ENCODE data around the gene UBE2E2. TPM values are rescaled to one million over a fixed set of nuclear protein-coding genes. Genes with fewer than 3 reads are reported as not detected.

UBE2E2 gene
- total RNA-seq, 1 donor from 2014 or later, result 40.0 TPM

DNA sequence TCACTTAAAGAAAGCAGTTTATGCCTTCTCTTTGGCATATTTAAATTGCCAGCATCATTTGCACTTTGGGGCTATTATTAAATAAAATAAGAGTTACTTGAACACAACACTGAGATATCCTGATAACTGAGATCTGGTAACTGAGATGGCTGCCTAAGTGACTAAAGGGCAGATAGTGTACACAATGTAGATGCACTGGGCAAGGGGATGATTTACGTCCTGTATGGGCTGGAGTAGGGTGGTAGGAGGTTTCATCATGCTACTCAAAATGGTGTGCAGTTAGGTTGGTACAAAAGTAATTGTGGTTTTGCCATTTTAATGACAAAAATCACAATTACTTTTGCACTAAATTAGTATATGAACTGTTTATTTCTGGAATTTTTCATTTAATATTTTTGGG lies 196.1 kb downstream of the UBE2E2 start:
- no peak for DNase-seq (ENCODE audit: missing footprints)
- no peak for ATAC-seq
- intact Hi-C loops (cut with DNase I), result no loop called here

DNA sequence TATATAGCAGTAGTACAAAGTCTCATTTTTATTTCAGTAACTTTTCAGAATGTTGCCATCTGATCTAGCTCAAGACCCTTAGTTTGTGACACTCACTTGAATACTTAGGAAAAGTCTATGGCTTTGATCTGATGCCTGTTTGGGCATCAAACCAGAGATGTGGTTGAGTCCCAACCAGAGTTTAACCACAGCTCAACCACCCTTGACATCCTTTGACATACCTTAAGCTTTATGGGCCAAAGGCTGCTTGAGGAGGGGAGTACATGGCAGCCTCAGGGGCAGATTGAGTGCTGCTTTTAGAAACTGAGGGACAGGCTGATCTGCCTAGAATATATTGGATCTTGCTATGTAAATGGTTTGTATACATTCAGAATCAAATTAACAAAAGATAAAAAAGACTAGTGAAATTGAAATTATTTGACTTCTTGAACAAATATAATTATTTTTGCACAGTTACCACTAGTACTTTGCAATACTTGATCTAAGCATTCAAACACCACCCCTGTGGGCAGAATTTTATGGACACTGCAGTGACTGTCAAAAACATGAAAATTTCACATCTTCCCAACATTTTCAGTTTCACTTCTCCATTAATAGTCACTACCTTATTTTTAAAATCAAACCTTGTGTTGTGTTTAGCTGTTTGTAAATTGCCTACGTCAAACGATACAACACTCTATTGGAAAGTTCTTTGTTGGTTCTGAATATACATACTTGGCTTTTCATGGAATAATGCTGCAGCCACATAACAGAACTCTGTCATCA lies 199.8 kb downstream of the UBE2E2 start:
- DNase-seq (ENCODE audit: missing footprints) (no peak), ATAC-seq (no peak)
- intact Hi-C loops (cut with DNase I), result no loop called here

DNA sequence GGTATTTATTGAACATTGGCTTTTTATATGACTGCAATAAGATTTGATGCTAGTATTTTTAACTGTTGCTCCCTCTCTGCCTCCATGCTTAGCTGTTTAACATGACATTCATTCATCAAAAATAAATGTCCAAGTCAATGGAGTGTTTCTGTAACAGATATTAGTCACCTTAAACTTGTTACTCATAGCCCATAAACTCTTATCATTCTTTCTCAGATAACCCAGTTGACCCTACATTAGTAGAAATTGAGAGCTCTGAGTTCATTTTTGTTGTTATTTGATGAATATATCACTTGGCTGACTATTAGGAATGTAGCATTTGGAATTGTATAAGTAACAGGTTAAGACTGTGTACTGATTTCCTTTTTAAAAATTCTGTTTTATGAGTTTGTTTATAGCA lies 201.1 kb downstream of the UBE2E2 start:
- intact Hi-C loops (cut with DNase I), result no loop called here
- DNase-seq (ENCODE audit: missing footprints), result no peak
- no peak for ATAC-seq

DNA sequence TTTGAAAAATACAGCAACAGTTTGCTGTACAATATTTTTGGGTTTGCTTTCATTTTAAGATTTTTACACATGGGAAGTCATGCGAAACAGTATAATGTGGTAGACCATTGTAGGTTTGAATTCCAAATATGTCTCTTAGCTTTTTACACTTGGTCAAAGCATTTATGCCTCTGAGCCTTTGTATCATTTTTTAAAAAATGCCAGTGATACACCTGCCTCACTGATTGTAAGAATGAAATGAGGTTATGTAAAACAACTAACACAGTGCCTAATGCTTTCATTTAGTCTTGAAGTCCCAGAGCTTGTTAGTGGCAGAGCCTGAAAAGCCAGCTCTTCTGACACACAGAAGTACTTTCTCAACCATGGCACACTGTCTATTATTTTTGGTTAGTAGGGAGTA lies 202.0 kb downstream of the UBE2E2 start:
- DNase-seq (ENCODE audit: missing footprints), result no peak
- no peak for ATAC-seq
- intact Hi-C loops (cut with DNase I), result no loop called here

DNA sequence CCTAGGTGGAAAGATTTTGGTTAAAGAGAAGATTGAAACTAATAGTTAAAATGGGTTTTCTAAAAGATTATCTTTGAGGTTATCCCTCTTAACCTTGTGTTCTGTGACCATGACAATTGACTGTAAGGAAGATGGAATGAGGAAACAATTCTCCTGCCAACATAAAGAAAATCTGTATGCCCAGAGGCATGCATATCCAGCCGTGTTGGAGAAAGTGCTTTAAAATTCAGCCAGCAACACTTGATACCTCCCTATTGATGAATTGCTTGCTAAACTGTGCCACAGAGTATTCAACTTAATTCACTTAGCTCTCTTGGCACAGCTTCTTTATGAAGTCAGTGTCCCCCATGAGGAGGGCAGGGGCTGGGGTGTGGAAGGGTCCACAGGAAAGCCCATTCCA lies 203.5 kb downstream of the UBE2E2 start:
- DNase-seq (ENCODE audit: missing footprints), result no peak
- no peak for ATAC-seq
- intact Hi-C loops (cut with DNase I), result no loop called here

DNA sequence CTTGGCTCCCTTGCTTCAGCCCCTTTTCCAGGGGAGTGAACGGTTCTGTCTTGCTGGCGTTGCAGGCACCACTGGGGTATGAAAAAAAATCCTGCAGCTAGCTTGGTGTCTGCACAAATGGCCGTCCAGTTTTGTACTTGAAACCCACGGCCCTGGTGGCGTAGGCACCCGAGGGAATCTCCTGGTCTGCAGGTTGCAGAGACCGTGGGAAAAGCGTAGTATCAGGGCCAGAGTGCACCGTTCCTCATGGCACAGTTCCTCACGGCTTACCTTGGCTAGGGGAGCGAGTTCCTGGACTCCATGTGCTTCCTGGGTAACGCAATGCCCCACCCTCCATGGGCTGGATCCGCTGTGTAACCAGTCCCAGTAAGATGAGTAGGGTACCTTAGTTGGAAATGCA lies 214.9 kb downstream of the UBE2E2 start:
- no peak for ATAC-seq
- no peak for DNase-seq (ENCODE audit: missing footprints)
- intact Hi-C loops (cut with DNase I), result no loop called here

DNA sequence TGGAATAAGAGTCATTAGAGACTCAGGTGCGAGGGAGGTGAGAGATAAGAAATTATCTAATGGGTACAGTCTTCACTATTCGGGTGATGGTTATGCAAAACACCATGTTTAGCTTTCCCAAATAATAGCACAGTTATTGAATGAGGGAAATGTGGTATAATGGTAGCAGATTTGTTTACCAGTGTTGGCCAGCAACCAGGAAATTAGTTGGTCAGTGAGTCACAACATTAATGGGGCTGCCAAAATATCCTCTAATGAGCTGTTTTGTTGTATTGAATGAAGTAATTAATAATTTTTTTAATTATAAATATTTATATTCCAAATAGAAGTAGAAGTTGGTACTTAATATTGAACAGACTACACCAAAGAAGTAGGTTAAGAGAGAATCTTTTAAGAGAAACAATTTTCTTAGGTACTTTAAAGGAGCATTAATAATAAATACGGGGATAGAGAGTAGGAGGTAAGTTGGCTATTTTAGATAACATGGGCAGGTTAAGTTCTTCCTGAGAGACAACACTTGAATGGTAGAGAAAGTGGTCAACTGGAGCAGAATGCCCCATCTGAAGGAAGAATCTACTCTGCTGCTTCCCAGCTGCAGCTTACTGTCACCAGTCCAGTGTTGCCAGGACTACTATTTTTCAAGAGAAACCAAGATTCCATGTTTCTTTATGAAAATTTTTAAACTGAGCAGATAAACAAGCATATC lies 218.8 kb downstream of the UBE2E2 start:
- ATAC-seq (no peak), DNase-seq (ENCODE audit: missing footprints) (no peak)
- intact Hi-C loops (cut with DNase I), result no loop called here

DNA sequence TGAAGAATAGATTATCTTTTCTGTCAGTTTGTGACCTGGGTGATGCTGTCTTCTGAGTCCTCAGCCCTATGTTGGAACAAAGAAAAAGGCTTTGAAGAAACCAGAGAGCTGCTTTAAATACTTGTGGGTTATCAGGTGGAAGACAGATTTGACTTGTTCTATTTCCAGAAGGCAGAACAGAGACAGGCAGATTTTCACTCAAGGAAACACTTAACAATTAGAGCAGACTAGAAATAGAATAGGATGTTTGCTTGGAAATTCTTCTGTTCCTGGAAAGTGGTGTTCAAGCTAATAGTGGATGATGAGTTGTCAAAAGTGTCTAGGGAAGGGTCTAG lies 219.4 kb downstream of the UBE2E2 start:
- intact Hi-C loops (cut with DNase I), result no loop called here
- DNase-seq (ENCODE audit: missing footprints) (no peak), ATAC-seq (no peak)

DNA sequence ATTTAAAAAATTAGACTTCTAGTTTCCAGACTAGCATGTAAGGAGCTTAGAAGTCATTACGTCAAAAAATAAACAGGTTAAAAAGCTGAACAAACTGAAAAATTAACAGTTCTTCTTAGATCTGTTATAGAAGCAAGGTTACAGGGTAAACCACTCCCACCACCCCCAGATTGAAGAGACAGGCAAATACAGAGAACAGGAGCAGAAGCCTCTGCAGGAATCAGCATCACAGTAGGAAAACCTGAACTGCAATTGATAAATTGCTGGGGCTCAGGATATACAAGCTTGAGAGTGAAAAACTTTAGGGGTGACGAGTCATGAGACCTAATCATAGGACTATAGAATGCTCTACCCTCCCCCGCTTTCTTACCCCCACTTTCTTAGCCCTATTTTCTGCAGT lies 222.3 kb downstream of the UBE2E2 start:
- DNase-seq (ENCODE audit: missing footprints), result no peak
- intact Hi-C loops (cut with DNase I), result no loop called here
- ATAC-seq, result no peak

DNA sequence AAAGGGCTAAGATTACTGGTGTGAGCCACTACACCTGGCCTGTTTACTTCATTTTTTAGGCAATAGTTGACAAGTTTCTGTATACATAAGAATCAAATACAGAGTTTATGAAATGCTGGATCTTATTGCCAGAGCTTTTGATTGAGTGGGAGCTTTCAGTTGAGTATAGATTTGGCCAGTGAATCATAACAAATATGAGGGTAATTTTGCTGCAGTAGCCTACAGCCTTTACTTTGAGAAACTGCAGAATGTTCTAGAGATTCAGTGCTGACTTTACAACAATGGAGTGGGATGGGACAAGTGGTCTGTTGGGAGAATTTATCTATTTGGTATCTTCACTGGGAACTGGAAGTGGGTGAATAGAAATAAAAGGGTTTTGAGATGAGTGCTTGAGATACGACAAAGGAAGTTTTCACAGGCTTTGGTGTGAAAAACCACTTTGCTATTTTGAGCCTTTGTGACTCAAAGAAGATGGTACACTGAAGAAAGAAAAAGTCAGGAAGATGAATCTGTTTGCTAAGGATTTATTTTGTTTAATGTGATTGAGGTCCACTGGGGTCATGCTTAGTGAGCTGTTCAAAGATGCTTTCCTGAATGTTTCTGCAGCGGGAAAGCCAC lies 227.8 kb downstream of the UBE2E2 start:
- intact Hi-C loops (cut with DNase I), result loop anchor here (10.0 kb wide), 1 partner anchor 226 kb away; the partner anchor contains the start of gene UBE2E2
- DNase-seq (ENCODE audit: missing footprints) (no peak), ATAC-seq (no peak)

DNA sequence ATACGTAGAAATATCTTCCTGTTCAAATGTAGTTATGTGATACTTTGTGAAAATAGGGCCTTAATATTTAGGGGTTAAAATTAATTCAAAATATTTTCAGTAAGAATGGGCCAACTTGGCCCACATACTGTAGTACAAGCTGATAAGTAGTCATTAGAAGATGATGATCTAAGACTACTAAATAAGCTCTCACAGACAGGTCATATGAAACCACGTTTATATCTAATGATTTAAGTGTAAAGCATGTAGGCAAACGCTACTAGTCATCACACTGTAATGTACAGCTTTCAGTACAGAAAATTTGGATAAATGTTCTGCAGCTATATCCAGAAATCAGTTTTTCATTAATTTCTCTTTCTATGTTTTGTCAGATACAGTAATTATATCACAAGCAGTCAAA lies 228.6 kb downstream of the UBE2E2 start:
- intact Hi-C loops (cut with DNase I), result loop anchor here (10.0 kb wide), 1 partner anchor 227 kb away; the partner anchor contains the start of gene UBE2E2
- ATAC-seq (no peak), DNase-seq (ENCODE audit: missing footprints) (no peak)

DNA sequence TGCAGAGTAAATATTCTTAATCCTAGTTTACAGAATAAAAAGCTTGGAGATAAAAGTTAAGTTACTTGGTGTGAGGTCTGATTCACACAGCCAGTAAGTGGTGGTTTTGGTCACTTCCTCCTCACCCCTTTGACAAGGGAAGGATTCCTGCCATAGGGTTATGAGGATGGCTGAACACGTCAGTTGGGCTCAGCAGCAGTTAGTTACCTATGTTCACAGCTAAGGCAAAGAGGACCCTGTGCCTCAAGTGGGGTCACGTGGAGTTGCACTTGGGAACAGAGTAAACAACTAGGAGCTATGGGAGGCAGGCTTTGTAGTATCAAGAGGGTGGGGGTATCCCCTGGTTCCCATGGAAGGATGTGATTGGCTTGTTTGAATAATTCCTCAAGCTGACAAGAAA lies 232.2 kb downstream of the UBE2E2 start:
- ATAC-seq (no peak), DNase-seq (ENCODE audit: missing footprints) (no peak)
- intact Hi-C loops (cut with DNase I), result loop anchor here (10.0 kb wide), 1 partner anchor 231 kb away; the partner anchor contains the start of gene UBE2E2

DNA sequence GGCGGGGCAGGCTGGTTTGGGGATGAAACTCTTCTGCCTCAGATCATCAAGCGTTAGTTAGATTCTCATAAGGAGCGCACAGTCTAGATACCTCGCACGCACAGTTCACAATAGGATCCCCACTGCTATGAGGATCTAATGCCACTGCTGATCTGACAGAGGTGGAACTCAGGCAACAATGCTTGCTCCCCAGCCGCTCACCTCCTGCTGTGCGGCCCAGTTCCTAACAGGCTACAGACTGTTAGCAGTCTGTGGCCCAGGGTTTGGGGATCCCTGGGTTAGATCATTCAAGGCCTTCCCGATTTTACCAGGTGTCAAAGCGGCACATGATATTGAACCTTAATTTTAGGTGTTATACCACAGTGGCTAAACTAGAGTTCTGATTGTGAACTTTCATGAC lies 232.8 kb downstream of the UBE2E2 start:
- intact Hi-C loops (cut with DNase I), result loop anchor here (10.0 kb wide), 1 partner anchor 231 kb away; the partner anchor contains the start of gene UBE2E2
- ATAC-seq (no peak), DNase-seq (ENCODE audit: missing footprints) (no peak)

DNA sequence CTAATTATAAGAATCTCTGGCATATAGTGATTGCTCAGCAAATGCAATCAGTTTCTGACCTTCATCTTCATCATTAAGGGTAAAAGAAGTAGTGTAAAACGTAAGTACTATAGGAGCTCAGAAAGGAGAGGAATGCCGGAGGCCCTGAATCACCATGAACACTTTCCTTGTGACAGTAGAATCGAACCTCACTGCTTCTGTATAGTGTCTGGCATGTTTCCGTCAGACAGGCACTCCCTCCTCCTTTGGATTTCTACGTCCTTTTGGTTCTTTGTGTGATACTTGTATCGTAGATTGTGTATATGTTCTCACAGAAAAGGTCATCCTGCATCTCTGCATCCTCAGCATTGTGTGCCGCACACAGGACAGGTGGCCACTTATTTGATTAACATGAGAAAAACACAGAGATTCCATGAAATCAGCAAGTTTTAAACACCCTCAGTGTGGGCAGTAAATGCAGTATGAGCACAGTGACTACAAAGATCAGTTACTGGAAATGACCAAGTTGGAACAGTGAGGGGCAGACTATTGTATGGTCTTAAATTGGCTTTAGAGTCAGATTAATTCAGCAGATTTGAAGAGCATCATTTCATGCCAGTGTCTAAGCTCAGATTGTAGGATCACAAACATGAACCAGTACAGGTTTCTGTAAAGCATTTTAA lies 234.5 kb downstream of the UBE2E2 start:
- ATAC-seq (no peak), DNase-seq (ENCODE audit: missing footprints) (no peak)
- intact Hi-C loops (cut with DNase I), result loop anchor here (10.0 kb wide), 1 partner anchor 233 kb away; the partner anchor contains the start of gene UBE2E2

DNA sequence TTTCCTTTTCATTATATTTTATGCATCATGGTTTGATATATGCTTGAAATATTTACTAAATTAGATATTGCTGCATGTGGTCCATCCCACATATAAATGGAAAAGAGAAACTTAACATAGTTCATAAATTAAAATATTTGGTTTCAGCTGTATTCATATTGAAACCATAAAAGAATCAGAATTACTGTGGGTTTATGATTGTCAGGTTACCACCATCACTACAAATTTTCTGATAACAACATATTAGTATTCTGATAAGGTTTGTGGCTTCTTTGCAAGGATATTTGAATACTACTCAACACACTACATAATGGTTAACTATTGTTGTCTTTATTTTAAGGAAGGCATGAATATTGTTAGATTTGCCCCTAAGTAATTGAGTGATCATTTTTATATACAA lies 235.5 kb downstream of the UBE2E2 start:
- ATAC-seq (no peak), DNase-seq (ENCODE audit: missing footprints) (no peak)
- intact Hi-C loops (cut with DNase I), result loop anchor here (10.0 kb wide), 1 partner anchor 234 kb away; the partner anchor contains the start of gene UBE2E2

DNA sequence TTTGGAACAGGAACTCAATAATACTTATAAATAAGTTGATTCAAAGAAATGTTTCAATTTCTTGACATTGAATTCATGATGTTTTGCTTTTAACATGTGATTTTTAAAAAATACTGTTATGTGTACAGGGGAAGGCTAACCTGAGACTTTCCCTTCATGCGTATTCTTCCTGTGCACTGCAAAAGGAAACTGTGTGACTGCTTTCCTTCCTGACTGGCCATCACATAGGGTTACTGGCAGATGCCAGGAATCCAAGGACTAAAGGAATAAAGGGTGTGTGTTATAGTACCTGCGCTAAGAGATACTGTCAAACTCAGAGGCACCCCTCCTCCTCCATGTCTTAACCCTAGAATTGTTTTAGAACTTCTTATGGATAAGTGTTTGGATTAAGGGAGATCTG lies 236.0 kb downstream of the UBE2E2 start:
- no peak for ATAC-seq
- no peak for DNase-seq (ENCODE audit: missing footprints)
- intact Hi-C loops (cut with DNase I), result loop anchor here (10.0 kb wide), 1 partner anchor 234 kb away; the partner anchor contains the start of gene UBE2E2

DNA sequence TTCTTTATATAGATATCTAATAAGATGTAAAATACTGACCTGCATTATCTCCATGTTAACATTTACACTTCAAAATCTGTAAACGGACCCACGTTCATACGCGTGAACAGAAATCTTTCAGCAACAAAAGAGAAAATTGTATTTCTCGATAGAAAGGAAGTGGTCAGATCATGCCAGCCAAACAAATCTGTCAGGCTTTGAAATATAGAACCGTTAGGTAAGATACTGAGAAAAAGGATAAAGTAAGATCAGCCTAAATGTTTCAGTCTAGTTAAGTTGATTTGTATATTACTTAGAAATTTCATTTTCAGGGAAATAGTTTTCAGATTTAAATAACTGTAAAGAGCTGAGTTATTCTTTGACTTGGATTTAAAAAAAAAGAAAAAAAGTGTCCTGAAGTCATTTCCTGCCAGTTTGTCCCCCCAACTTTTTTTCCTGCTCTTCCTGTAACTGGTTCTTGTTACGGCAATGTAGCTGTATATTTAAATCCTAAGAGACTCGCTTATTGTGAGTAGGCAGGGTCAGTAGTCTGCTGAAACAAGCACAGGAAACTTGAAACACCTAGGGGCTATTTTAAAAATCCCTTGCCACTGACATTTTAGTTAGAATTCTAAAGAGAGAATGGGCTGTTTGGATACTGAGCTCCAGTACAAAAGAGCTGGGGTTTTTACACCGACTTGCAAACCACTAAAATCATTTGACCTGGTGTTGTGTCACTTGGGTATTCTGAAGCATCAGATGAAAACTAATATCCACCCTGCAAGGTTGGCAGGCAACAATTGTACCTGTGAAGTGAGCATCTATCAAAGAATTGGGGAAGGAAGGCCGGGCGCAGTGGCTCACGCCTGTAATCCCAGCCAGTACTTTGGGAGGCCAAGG lies 237.5 kb downstream of the UBE2E2 start:
- DNase-seq (ENCODE audit: missing footprints), result no peak
- ATAC-seq, result no peak
- intact Hi-C loops (cut with DNase I), result no loop called here

DNA sequence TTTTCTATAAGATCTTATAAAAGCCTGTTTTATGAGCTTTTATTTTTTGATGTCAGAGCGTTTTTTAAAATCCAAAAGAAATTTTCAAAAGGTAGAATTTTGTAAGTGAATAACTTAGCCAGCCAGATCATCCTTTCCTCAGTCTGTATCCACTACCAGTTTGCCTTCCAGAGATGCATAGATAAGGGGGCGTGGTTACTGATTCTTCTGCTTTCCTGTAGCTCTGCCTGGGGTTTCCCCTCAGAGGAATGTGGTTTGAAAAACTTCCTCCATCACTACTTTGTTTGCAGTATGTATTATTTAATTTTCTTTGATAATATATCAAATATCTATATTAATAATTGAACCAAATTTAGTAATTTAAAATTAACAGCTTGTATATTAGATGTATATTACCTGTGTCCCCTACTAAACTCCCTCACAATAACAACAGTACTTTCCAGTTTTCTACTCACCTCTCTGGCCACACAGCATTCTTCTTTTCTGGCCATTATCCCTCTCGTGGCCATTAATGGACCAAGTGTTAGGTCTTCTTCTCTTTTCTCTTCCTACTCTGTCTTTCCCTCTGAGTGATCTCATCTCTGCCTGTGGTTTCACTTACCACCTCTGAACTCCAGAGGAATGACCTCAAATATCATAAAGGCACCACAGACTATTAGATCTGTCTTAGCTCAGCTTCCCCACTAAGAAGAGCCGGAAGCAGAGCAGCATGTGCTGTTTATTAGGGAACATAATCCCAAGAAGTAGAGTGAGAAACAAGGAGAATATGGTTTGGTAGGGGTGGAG lies 239.7 kb downstream of the UBE2E2 start:
- ATAC-seq (no peak), DNase-seq (ENCODE audit: missing footprints) (no peak)
- intact Hi-C loops (cut with DNase I), result no loop called here

Measured in Right ventricle myocardium inferior (tissue), 1 donor.